Measurements from ENCODE around the gene LRRC40. TPM values are rescaled to one million over a fixed set of nuclear protein-coding genes. Genes with fewer than 3 reads are reported as not detected.
"Not testable (repeated sequence)": the region's sequence is repeated elsewhere in the genome, so short reads cannot be mapped to it uniquely, and the experiment has no call there.

Gene LRRC40
- polyA plus RNA-seq = 1 to 10 TPM; 3.0 to 9.3 (median 5.7) TPM

DNA sequence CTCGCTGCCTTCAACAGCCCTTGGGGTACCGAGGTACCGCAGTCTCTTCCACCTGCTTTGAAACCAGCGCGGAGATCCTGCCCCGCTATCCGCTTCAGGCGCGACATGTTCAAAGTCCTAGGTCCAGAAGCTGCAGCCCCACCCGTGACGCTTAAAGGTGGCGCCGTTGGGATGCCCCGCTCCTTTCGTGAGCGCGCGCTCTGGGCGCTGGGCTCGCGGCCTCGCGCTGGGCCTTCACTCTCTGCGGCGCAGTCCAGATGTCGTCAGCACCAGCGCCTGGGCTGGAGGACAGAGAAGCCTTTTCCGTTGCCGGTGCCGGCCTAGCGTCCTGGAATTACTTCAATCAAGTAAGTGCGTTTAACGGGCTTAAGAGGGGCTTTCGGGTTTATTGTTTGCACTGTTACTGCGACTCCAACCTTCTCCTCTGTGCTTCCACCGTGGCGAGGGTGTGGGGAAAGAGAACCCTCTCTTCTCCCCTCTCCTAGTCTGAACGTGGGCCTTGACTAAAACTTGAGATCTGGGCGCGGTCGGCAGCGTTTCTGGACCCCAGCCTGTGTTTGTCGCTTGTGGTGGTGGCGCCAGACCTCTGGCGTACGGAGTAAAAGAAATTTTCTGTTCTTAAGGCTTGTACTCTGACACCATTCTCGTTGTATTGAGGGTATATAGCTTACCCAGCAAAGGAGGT lies at the start of gene LRRC40:
Gene LRRC40, minus strand, starts transcription at position 146 of the 685 bp plus-strand sequence. Its CDS starts 39 bp downstream, at position 107.
- H3K27ac ChIP-seq (ENCODE audit: low read depth, low read length) = peak within 1 kb of the TSS; percentile 79
- 0 to 1% (median 0%) methylated on average over 47 of the region's 47 CpGs for WGBS, 3 donors

GRCh38 chr1:70248729-70249128 lies 43.4 kb upstream of the LRRC40 start:
- H3K27ac ChIP-seq (ENCODE audit: low read depth, low read length) = no peak overlapping the region
- 69 to 76% (median 71%) methylated on average over 4 of the region's 4 CpGs for WGBS, 3 donors

- no peak overlapping the region for H3K27ac ChIP-seq (ENCODE audit: low read depth, low read length)
These were observed 42.4 kb upstream of the LRRC40 start for GRCh38 chr1:70247768-70248167.

GRCh38 chr1:70247122-70247521 lies 41.7 kb upstream of the LRRC40 start:
- H3K27ac ChIP-seq (ENCODE audit: low read depth, low read length) = no peak overlapping the region

DNA sequence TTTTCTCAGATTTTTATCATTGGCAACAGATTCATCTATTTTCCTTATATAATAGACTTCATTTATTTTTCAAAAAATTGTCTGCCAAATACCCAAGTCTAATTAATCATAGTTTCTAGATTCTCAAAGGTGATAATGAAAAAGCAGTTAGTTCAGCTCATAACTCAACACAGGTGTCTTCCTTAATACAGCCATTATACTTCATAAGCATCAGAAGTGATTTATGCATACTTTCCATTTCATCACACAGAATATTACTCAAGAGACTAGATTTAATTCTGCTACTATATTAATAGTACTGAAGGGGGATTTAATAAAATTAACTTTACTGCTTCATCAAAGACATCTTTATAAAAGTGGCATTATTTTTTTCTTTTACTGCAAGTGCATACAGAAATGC lies 34.6 kb upstream of the LRRC40 start:
- H3K27ac ChIP-seq (ENCODE audit: low read depth, low read length) = no peak overlapping the region

GRCh38 chr1:70234733-70235132 lies 29.4 kb upstream of the LRRC40 start:
- H3K27ac ChIP-seq (ENCODE audit: low read depth, low read length) = no peak overlapping the region

- H3K27ac ChIP-seq (ENCODE audit: low read depth, low read length) = no peak overlapping the region
- WGBS, 3 donors = 94 to 98% (median 95%) methylated on average over 4 of the region's 4 CpGs
These were observed 26.1 kb upstream of the LRRC40 start for GRCh38 chr1:70231475-70231874.

DNA sequence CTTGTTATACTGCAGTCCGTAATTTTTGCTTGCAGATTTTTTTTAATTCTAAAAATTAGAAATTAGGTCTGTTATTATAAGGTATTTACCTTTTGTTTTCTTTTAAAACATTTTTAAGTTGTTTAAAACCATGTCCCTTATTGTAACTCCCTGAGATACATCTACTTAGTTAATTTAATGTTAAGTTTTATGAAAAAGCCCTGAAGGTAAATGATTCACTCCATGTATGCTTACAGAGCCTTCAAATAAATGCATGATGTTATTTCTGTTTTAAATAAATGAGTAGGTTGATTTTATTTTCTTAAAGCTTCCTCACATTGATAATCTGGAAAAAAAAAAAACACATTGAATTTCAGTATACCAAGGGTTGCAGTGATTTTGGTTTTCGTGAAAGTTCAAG lies 23.3 kb upstream of the LRRC40 start:
- no peak overlapping the region for H3K27ac ChIP-seq (ENCODE audit: low read depth, low read length)
- WGBS, 3 donors = 80 to 89% (median 81%) methylated on average over 2 of the region's 2 CpGs

GRCh38 chr1:70227439-70227838 lies 22.1 kb upstream of the LRRC40 start:
- 24 to 42% (median 39%) methylated on average over 1 of the region's 1 CpG for WGBS, 3 donors
- H3K27ac ChIP-seq (ENCODE audit: low read depth, low read length) = no peak overlapping the region

DNA sequence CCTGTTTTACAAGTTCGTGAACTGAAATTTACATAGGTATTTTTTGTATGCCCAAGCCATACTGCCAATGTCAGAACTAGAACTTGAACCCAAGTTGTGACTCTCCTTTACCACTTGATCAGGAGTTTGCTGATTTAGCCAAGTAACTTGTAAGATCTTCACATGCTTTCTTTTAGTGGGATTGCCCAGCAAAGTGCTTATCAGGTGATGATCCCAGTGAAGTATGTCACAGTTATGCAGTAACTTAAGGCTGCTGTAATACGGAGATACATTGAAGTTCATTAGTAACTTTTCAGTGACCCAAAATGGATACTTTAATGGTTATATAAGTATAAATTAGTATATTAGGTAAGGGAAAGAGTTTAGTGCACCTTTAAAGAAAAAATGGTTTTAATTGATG lies 19.6 kb upstream of the LRRC40 start:
- no peak overlapping the region for H3K27ac ChIP-seq (ENCODE audit: low read depth, low read length)

GRCh38 chr1:70222716-70223235 lies 17.4 kb upstream of the LRRC40 start:
- WGBS, 3 donors = 20 to 30% (median 28%) methylated on average over 3 of the region's 3 CpGs
- no peak overlapping the region for H3K27ac ChIP-seq (ENCODE audit: low read depth, low read length)

More for the DNA sequence above, 19.6 kb upstream of the LRRC40 start:
- 86 to 89% (median 88%) methylated on average over 2 of the region's 2 CpGs for WGBS, 3 donors

- WGBS, 3 donors = 0% methylated on average over 72 to 74 of the region's 74 CpGs
- peak within 1 kb of the TSS; percentile 90 for H3K27ac ChIP-seq (ENCODE audit: low read depth, low read length)
These were observed 16.1 kb upstream of the LRRC40 start, which contains the start of gene SRSF11 for GRCh38 chr1:70221238-70222121. Gene SRSF11 (plus strand): TSS chr1:70221380. CDS start chr1:70221637, 257 bp downstream.

- WGBS, 3 donors = 46 to 53% (median 51%) methylated on average over 17 of the region's 17 CpGs
- no peak overlapping the region for H3K27ac ChIP-seq (ENCODE audit: low read depth, low read length)
These were observed 15.3 kb upstream of the LRRC40 start for GRCh38 chr1:70220517-70221237.

GRCh38 chr1:70220015-70220414 lies 14.6 kb upstream of the LRRC40 start:
- WGBS, 3 donors = 75 to 91% (median 84%) methylated on average over 2 of the region's 2 CpGs
- no peak overlapping the region for H3K27ac ChIP-seq (ENCODE audit: low read depth, low read length)

DNA sequence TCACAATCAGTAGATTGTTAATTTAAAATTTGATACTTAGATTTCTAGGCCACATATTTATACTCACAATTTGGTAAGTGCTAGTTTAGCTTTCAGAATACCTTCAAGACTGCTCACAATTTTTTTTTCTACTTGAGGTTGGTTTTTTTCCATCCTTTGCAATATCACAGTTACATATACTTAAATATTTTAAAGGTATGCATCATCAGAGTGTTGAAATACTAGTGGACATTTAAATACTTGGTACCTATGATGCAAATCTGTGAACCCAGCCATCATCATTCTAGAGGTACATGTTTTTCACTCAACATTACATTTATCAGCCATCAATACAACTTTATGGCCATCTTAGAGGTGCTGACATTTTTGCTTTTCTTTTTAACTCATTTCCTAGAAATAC lies 6.2 kb upstream of the LRRC40 start:
- no peak overlapping the region for H3K27ac ChIP-seq (ENCODE audit: low read depth, low read length)

DNA sequence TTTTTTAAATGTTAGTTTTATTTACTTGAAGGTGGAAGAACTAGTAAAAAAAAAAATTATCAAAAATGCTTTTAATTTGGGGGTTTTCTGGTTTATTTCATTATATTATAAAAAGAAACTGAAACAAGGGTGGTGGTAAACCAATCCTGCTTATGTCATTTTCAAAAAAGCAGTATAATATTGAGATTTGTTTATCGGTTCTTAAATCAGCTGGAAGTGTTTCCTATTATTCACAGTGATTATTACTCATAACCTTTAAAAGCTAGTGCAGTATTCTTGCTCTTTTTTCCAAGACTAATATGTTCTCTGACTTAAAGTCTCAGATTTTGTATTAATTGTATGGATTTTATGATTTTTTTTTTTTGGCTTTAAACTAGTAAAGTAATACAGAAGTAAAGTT lies 5.4 kb upstream of the LRRC40 start:
- WGBS, 3 donors = 53 to 88% (median 69%) methylated on average over 1 of the region's 1 CpG
- H3K27ac ChIP-seq (ENCODE audit: low read depth, low read length) = no peak overlapping the region

DNA sequence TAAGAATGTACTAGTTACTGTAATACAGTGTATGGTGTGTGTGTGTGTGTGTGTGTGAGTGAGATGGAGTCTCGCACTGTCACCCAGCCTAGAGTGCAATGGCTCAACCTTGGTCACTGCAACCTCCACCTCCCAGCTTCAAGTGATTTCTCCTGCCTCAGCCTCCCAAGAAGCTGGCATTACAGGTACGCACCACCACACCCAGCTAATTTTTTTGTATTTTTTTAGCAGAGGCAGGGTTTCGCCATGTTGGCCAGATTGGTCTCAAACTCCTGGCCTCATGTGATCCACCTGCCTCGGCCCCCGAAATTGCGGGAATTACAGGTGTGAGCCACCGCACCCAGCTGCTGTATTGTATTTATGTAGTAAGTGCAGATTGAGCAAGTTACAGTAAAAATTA lies 2.9 kb upstream of the LRRC40 start:
- WGBS, 3 donors = 94 to 97% (median 95%) methylated on average over 7 of the region's 7 CpGs
- no peak overlapping the region for H3K27ac ChIP-seq (ENCODE audit: low read depth, low read length)

DNA sequence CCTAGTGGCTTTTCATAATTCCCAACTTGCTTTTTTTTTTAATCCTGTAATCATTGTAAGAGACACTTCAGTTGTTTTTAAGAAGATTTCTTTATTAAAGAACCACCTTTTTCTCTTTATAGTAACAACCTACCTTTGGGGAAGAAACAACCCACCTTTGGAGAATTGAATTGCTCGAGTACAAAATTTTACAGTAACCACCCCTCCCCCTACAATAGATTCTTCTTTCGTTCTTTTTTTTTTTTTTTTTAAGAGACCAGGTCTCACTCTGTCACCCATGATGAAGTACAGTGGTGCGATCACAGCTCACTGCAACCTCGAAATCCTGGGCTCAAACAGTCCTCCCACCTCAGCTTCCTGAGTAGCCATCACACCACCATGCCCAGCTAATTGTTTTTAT lies 2.1 kb upstream of the LRRC40 start:
- 84 to 88% (median 87%) methylated on average over 4 of the region's 4 CpGs for WGBS, 3 donors

GRCh38 chr1:70206833-70207232 lies 1.5 kb upstream of the LRRC40 start:
- 69 to 86% (median 83%) methylated on average over 17 of the region's 17 CpGs for WGBS, 3 donors
- not testable (repeated sequence) for H3K27ac ChIP-seq (ENCODE audit: low read depth, low read length)

More for the DNA sequence above, 2.1 kb upstream of the LRRC40 start:
- no peak overlapping the region for H3K27ac ChIP-seq (ENCODE audit: low read depth, low read length)
